CD4-positive, alpha-beta T cell treated with Interleukin-10 for 1 hour (primary cell): ENCODE measurements around the gene MYO1D.
"Not testable (repeated sequence)": the region's sequence is repeated elsewhere in the genome, so short reads cannot be mapped to it uniquely, and the experiment has no call there.

Source experiments
- DNase-seq: peaks from one replicate; pipeline ENCODE4 v3.0.0-alpha.2; 2020

MYO1D gene

GRCh38 chr17:32658470-32659418 lies 218.2 kb downstream of the MYO1D start:
- DNase-seq, result no peak

- DNase-seq, result no peak
These were observed 220.0 kb downstream of the MYO1D start for GRCh38 chr17:32656886-32657285.

- DNase-seq, result no peak
These were observed 222.6 kb downstream of the MYO1D start for GRCh38 chr17:32654324-32654723.

GRCh38 chr17:32651084-32651483 lies 225.8 kb downstream of the MYO1D start:
- no peak for DNase-seq

GRCh38 chr17:32648450-32648849 lies 228.5 kb downstream of the MYO1D start:
- no peak for DNase-seq

- no peak for DNase-seq
These were observed 230.0 kb downstream of the MYO1D start for GRCh38 chr17:32646941-32647340.

GRCh38 chr17:32641514-32641913 lies 235.4 kb downstream of the MYO1D start:
- DNase-seq, result not testable (repeated sequence)

- DNase-seq, result no peak
These were observed 240.2 kb downstream of the MYO1D start for GRCh38 chr17:32636598-32637218.

GRCh38 chr17:32634167-32634566 lies 242.8 kb downstream of the MYO1D start:
- no peak for DNase-seq

GRCh38 chr17:32631341-32632096 lies 245.4 kb downstream of the MYO1D start:
- no peak for DNase-seq

GRCh38 chr17:32629563-32630190 lies 247.2 kb downstream of the MYO1D start:
- DNase-seq, result no peak

GRCh38 chr17:32628271-32629044 lies 248.5 kb downstream of the MYO1D start:
- DNase-seq, result no peak

- no peak for DNase-seq
These were observed 249.5 kb downstream of the MYO1D start for GRCh38 chr17:32627239-32627996.

- no peak for DNase-seq
These were observed 250.5 kb downstream of the MYO1D start for GRCh38 chr17:32626379-32626791.

- no peak for DNase-seq
These were observed 251.0 kb downstream of the MYO1D start for GRCh38 chr17:32625971-32626370.

GRCh38 chr17:32623196-32623595 lies 253.7 kb downstream of the MYO1D start:
- no peak for DNase-seq

GRCh38 chr17:32622540-32622939 lies 254.4 kb downstream of the MYO1D start:
- DNase-seq, result no peak

- no peak for DNase-seq
These were observed 255.2 kb downstream of the MYO1D start for GRCh38 chr17:32621612-32622312.

GRCh38 chr17:32615326-32615725 lies 261.6 kb downstream of the MYO1D start:
- DNase-seq, result no peak

- no peak for DNase-seq
These were observed 266.0 kb downstream of the MYO1D start for GRCh38 chr17:32610943-32611342.
